HCT116 (cell line): Measurements from ENCODE around the gene NUDT14. TPM values are rescaled to one million over a fixed set of nuclear protein-coding genes. Genes with fewer than 3 reads are reported as not detected.

Source experiments
- ATAC-seq: fragments of 200-7000 bp; cut with Tn5 transposase; 2 replicates; pipeline ENCODE4 v1.9.1; 2020; ENCODE audit warnings: mild to moderate bottlenecking, moderate library complexity
- BruUV-seq: library from RNA; stranded (reverse); fragments of 400-500 nt; replicated peaks from 2 replicates; lab custom pipeline; 2021; lab: Mats Ljungman, UMichigan
- CTCF ChIA-PET: fragments of 300-600 bp; sonication (Branson Sonifier 250); formaldehyde crosslinking; loops from one replicate; lab custom pipeline; 2021; ENCODE audit warnings: antibody characterized with exemption; lab: Charles Lee
- POLR2A ChIA-PET: fragments of 300-600, 350-600 bp; sonication (Branson Sonifier 250); formaldehyde crosslinking; loops from one replicate; lab custom pipeline; 2021; ENCODE audit warnings: antibody characterized with exemption; lab: Charles Lee
- RAD21 ChIA-PET, 2 experiments: fragments of 300-600 bp; sonication (Branson Sonifier 250); formaldehyde crosslinking; loops; one replicate each; lab custom pipeline; 2023; ENCODE audit warnings: low total read pairs in 2 of 2; ENCODE audit not compliant: uncharacterized antibody in 2 of 2, unreplicated experiment in 2 of 2, low non-redundant PET in 1 of 2; lab: Charles Lee
- DNase-seq: peaks from one replicate; pipeline ENCODE4 v3.0.0-alpha.2; 2010; ENCODE audit warnings: low read depth, low spot score
- H2AFZ ChIP-seq: fragments of 200-600 bp; shearing (Covaris generic), sonication (generic); 2 replicates; pipeline ENCODE4 v1.6.1; 2017; ENCODE audit warnings: low read depth, mixed run types, mixed read lengths, antibody characterized with exemption, low read length; ENCODE audit not compliant: poor library complexity, severe bottlenecking
- H3K27ac ChIP-seq: 2 replicates; pipeline ENCODE4 v1.5.1; 2012; ENCODE audit warnings: low read depth, low read length
- H3K27me3 ChIP-seq: fragments of 200-600 bp; sonication (generic); 2 replicates; pipeline ENCODE4 v1.6.1; 2016; ENCODE audit warnings: mixed run types, low read length, mixed read lengths; ENCODE audit not compliant: insufficient read depth
- H3K36me3 ChIP-seq, 2 experiments: fragments of 200-500 bp in 1 of 2; fragments of 200-600 bp in 1 of 2; sonication (Bioruptor generic) in 1 of 2; sonication (generic) in 1 of 2; 2 replicates each; pipeline versions ENCODE4 v1.5.1 to v1.6.1; 2014 to 2016; ENCODE audit warnings: low read length in 2 of 2, inconsistent platforms in 1 of 2, mixed read lengths in 1 of 2, mixed run types in 1 of 2; ENCODE audit not compliant: insufficient read depth in 2 of 2, control insufficient read depth in 1 of 2
- H3K4me1 ChIP-seq, 2 experiments: fragments of 200-600 bp in 1 of 2; sonication (generic) in 1 of 2; 2 replicates each; pipeline versions ENCODE4 v1.5.1 to v1.6.1; 2012 to 2017; ENCODE audit warnings: low read length in 2 of 2, inconsistent platforms in 1 of 2, mild to moderate bottlenecking in 1 of 2, mixed read lengths in 1 of 2, mixed run types in 1 of 2, moderate library complexity in 1 of 2; ENCODE audit not compliant: insufficient read depth in 2 of 2, control insufficient read depth in 1 of 2
- H3K4me2 ChIP-seq: fragments of 200-600 bp; sonication (generic); 2 replicates; pipeline ENCODE4 v1.6.1; 2017; ENCODE audit warnings: mixed run types, low read length, mixed read lengths
- H3K4me3 ChIP-seq, 2 experiments: fragments of 200-600 bp in 1 of 2; sonication (generic) in 1 of 2; replicated peaks in 1 of 2; 2 replicates each; pipeline ENCODE4 v1.5.1; 2011 to 2016; ENCODE audit warnings: low read length in 2 of 2, control low read depth in 1 of 2, low read depth in 1 of 2, mild to moderate bottlenecking in 1 of 2, mixed read lengths in 1 of 2, mixed run types in 1 of 2
- H3K79me2 ChIP-seq: fragments of 200-600 bp; sonication (generic); 2 replicates; pipeline ENCODE4 v1.6.1; 2017; ENCODE audit warnings: mild to moderate bottlenecking, mixed run types, low read length, moderate library complexity, mixed read lengths; ENCODE audit not compliant: insufficient read depth
- H3K9ac ChIP-seq: fragments of 200-600 bp; sonication (generic); 2 replicates; pipeline ENCODE4 v1.6.1; 2016; ENCODE audit warnings: low read length, mixed read lengths
- H3K9me2 ChIP-seq: fragments of 200-600 bp; sonication (generic), shearing (Covaris generic); 2 replicates; pipeline ENCODE4 v1.6.1; 2017; ENCODE audit warnings: mixed run types, mild to moderate bottlenecking, moderate library complexity; ENCODE audit not compliant: insufficient read depth
- H3K9me3 ChIP-seq, 2 experiments: fragments of 200-500 bp in 1 of 2; fragments of 200-600 bp in 1 of 2; sonication (Bioruptor generic) in 1 of 2; sonication (generic) in 1 of 2; 2 replicates each; pipeline ENCODE4 v1.6.1; 2014 to 2017; ENCODE audit warnings: low read length in 2 of 2, mixed read lengths in 2 of 2, inconsistent platforms in 1 of 2, low read depth in 1 of 2, mild to moderate bottlenecking in 1 of 2, mixed run types in 1 of 2, moderate library complexity in 1 of 2; ENCODE audit not compliant: control insufficient read depth in 1 of 2, insufficient read depth in 1 of 2
- H4K20me1 ChIP-seq: fragments of 200-600 bp; sonication (generic), shearing (Covaris generic); 2 replicates; pipeline ENCODE4 v1.6.1; 2017; ENCODE audit warnings: mixed run types, mild to moderate bottlenecking, moderate library complexity; ENCODE audit not compliant: insufficient read depth
- ATF3 ChIP-seq: IDR thresholded peaks from 2 replicates; pipeline ENCODE4 v1.6.1; 2012
- ELF1 ChIP-seq: IDR thresholded peaks from 2 replicates; pipeline ENCODE4 v1.6.1; 2012; ENCODE audit warnings: low read depth, borderline replicate concordance
- EZH2phosphoT487 ChIP-seq: fragments of 200-600 bp; IDR thresholded peaks from 2 replicates; pipeline ENCODE4 v1.6.1; 2018; ENCODE audit warnings: antibody characterized with exemption, borderline replicate concordance
- JUND ChIP-seq: IDR thresholded peaks from 2 replicates; pipeline ENCODE4 v1.6.1; 2012
- POLR2AphosphoS5 ChIP-seq: IDR thresholded peaks from 2 replicates; pipeline ENCODE4 v1.6.1; 2011; ENCODE audit warnings: mild to moderate bottlenecking, low read depth, low read length, moderate library complexity
- RAD21 ChIP-seq: IDR thresholded peaks from 2 replicates; pipeline ENCODE4 v1.6.1; 2012; ENCODE audit warnings: low read depth, mild to moderate bottlenecking
- SIN3A ChIP-seq: IDR thresholded peaks from 2 replicates; pipeline ENCODE4 v1.6.1; 2012; ENCODE audit warnings: low read depth
- SP1 ChIP-seq: IDR thresholded peaks from 2 replicates; pipeline ENCODE4 v1.6.1; 2012; ENCODE audit warnings: low read depth
- TCF7L2 ChIP-seq: IDR thresholded peaks from 2 replicates; pipeline ENCODE4 v1.7.0; 2011; ENCODE audit warnings: borderline replicate concordance, inconsistent platforms; ENCODE audit not compliant: insufficient read depth, insufficient read length; ENCODE audit errors: extremely low read depth
- YY1 ChIP-seq: IDR thresholded peaks from 2 replicates; pipeline ENCODE4 v1.6.1; 2011; ENCODE audit warnings: low read length, low read depth, moderate library complexity, mild to moderate bottlenecking; ENCODE audit not compliant: insufficient replicate concordance; ENCODE audit errors: extremely low read depth
- ZBTB33 ChIP-seq: IDR thresholded peaks from 2 replicates; pipeline ENCODE4 v1.6.1; 2011; ENCODE audit warnings: mild to moderate bottlenecking, low read length, moderate library complexity; ENCODE audit not compliant: insufficient replicate concordance; ENCODE audit errors: extremely low read depth
- intact Hi-C: fragments of 100-400 bp; cut with micrococcal nuclease; formaldehyde crosslinking; loops from 2 replicates; pipeline ENCODE4 v1.10.0; 2022
- total RNA-seq: library from RNA; stranded (reverse); gene quantifications from one replicate; pipeline ENCODE4 v1.2.1, GENCODE V29; 2021; ENCODE audit not compliant: unreplicated experiment
- TF ChIP-seq, protein P1 (sequence below), 3 experiments: fragments of 200-600 bp in 1 of 3; sonication (generic) in 1 of 3; IDR thresholded peaks in 2 of 3; conservative IDR thresholded peaks in 1 of 3; 2 replicates each; pipeline ENCODE4 v1.5.1; 2012 to 2017; ENCODE audit warnings: low read depth in 2 of 3, low read length in 2 of 3, antibody characterized with exemption in 1 of 3, borderline replicate concordance in 1 of 3, control low read depth in 1 of 3, mild to moderate bottlenecking in 1 of 3, mixed read lengths in 1 of 3, mixed run types in 1 of 3, moderate library complexity in 1 of 3; ENCODE audit not compliant: insufficient read depth in 1 of 3

Gene NUDT14
- total RNA-seq, 1 experiment from 2014 or later, result 56.1 TPM

- TF ChIP-seq EZH2phosphoT487, result no peak
- no peak for TF ChIP-seq SIN3A
- no peak for TF ChIP-seq ATF3
- no peak for TF ChIP-seq ZBTB33
- TF ChIP-seq, protein P1, sequence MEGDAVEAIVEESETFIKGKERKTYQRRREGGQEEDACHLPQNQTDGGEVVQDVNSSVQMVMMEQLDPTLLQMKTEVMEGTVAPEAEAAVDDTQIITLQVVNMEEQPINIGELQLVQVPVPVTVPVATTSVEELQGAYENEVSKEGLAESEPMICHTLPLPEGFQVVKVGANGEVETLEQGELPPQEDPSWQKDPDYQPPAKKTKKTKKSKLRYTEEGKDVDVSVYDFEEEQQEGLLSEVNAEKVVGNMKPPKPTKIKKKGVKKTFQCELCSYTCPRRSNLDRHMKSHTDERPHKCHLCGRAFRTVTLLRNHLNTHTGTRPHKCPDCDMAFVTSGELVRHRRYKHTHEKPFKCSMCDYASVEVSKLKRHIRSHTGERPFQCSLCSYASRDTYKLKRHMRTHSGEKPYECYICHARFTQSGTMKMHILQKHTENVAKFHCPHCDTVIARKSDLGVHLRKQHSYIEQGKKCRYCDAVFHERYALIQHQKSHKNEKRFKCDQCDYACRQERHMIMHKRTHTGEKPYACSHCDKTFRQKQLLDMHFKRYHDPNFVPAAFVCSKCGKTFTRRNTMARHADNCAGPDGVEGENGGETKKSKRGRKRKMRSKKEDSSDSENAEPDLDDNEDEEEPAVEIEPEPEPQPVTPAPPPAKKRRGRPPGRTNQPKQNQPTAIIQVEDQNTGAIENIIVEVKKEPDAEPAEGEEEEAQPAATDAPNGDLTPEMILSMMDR (IDR thresholded peaks at IDR 0.05 in 2 of 3, conservative IDR thresholded peaks at IDR 0.05 in 1 of 3; ENCODE audit: borderline replicate concordance in 1 of 3, insufficient read depth in 1 of 3, low read depth in 2 of 3, low read length in 2 of 3), result no peak
- TF ChIP-seq SP1, result no peak
- TF ChIP-seq POLR2AphosphoS5, result no peak
- TF ChIP-seq YY1, result no peak
- no peak for TF ChIP-seq TCF7L2
- no peak for TF ChIP-seq RAD21
- TF ChIP-seq JUND, result no peak
- no peak for TF ChIP-seq ELF1
- ChIA-PET RAD21 (no interaction called here), POLR2A (no interaction called here)
These were observed 4.6 kb downstream of the NUDT14 start for GRCh38 chr14:105176513-105176912.

More at GRCh38 chr14:105176513-105176912, 4.6 kb downstream of the NUDT14 start:
- CTCF ChIA-PET, result no interaction called here
- Histone ChIP-seq H2AFZ (no peak overlapping the region), H3K27ac (no peak overlapping the region; the same call in 1 of the 2 replicates), H3K9me3 (no peaks in the 10 kb centered on the region), H3K4me3 (no peak overlapping the region), H3K9ac (no peak overlapping the region), H3K79me2 (no peaks in the 10 kb centered on the region), H3K36me3 (no peaks in the 10 kb centered on the region), H4K20me1 (no peaks in the 10 kb centered on the region), H3K4me1 (peaks cover 13 to 32% of the 10 kb centered on the region in 2 experiments), H3K9me2 (no peaks in the 10 kb centered on the region), H3K27me3 (no peaks in the 10 kb centered on the region), H3K4me2 (peak overlapping the region; percentile 48; the same call in 1 of the 2 replicates)
- BruUV-seq, result no TSS peak
- ATAC-seq (no peak), DNase-seq (no peak)
- intact Hi-C loops, result no loop called here
